Measurements from ENCODE around the gene TAX1BP3. TPM values are rescaled to one million over a fixed set of nuclear protein-coding genes. Genes with fewer than 3 reads are reported as not detected.

TAX1BP3 gene
- total and polyA plus RNA-seq, 2 of the 13 experiments (the other 11 are each of a cell fraction or from before 2014, with no cell fraction given), result 16.7 to 45.1 TPM

DNA sequence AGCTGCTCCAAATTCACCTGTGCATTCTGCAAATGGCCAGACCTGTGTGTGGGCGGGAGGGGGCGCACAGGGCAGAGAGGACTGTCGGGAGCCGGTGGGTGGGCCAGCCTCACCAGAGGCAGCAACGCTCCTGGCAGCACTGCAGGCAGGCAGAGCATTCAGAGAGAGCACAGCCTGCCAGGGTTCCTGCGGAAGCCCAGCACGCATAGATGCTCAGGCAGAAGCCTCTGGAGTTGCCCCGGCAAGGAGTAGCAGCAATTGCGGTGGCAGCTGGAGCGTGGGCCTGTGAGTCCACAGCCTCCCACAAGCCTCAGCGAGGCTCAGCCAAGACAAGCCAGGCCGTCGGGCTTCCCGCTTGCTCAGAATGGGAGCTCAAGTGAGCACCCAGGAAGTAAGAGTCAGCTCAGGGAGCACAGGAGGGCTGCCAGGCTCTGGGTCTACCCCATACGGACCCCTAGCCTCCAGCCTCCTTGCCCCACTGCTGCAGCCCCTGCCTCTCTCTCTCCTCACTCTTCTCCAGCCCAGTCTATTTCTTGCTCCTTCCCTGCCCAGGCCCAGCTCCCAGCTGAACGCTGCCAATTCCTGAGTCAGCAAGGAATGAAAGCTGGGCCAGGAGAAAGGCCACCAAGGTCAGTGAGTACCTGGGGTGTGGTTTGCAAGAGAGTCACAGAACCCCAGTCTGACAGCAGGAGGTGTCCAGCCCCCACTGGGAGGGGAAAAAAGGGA, 9.9 kb upstream of the TAX1BP3 start (continued):
- peak; percentile 42 for TF ChIP-seq SAP130 (CRISPR knock-in tag; IDR thresholded peaks at IDR 0.05; ENCODE audit: low read depth)
- TF ChIP-seq RORA (CRISPR knock-in tag; IDR thresholded peaks at IDR 0.05), result no peak
- TF ChIP-seq CREM (IDR thresholded peaks at IDR 0.05), result no peak
- no peak for TF ChIP-seq CREM (CRISPR knock-in tag; IDR thresholded peaks at IDR 0.05)
- TF ChIP-seq ZNF749 (CRISPR knock-in tag; IDR thresholded peaks at IDR 0.05; ENCODE audit: borderline replicate concordance), result no peak
- TF ChIP-seq ZNF75D (CRISPR knock-in tag; IDR thresholded peaks at IDR 0.05; ENCODE audit: borderline replicate concordance), result no peak
- peak; percentile 91 for TF ChIP-seq ZNF263 (CRISPR knock-in tag; IDR thresholded peaks at IDR 0.05)
- TF ChIP-seq, protein P1, sequence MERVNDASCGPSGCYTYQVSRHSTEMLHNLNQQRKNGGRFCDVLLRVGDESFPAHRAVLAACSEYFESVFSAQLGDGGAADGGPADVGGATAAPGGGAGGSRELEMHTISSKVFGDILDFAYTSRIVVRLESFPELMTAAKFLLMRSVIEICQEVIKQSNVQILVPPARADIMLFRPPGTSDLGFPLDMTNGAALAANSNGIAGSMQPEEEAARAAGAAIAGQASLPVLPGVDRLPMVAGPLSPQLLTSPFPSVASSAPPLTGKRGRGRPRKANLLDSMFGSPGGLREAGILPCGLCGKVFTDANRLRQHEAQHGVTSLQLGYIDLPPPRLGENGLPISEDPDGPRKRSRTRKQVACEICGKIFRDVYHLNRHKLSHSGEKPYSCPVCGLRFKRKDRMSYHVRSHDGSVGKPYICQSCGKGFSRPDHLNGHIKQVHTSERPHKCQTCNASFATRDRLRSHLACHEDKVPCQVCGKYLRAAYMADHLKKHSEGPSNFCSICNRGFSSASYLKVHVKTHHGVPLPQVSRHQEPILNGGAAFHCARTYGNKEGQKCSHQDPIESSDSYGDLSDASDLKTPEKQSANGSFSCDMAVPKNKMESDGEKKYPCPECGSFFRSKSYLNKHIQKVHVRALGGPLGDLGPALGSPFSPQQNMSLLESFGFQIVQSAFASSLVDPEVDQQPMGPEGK (CRISPR knock-in tag; IDR thresholded peaks at IDR 0.05), result peak; percentile 63; the same call in 1 of the 2 replicates
- TF ChIP-seq ZNF687 (CRISPR knock-in tag; IDR thresholded peaks at IDR 0.05), result peak; percentile 92
- 0 out of 2 replicates have a peak, but pooled peaks have one; percentile 40 for TF ChIP-seq MAFG (CRISPR knock-in tag; IDR thresholded peaks at IDR 0.05)
- TF ChIP-seq ATF4 (CRISPR knock-in tag; IDR thresholded peaks at IDR 0.05), result no peak
- TF ChIP-seq AGO1 (IDR thresholded peaks at IDR 0.05; ENCODE audit: low read depth, low read length, poor library complexity, severe bottlenecking), result no peak
- TF ChIP-seq ARID5B (CRISPR knock-in tag; IDR thresholded peaks at IDR 0.05), result 0 out of 2 replicates have a peak, but pooled peaks have one; percentile 9
- 0 out of 2 replicates have a peak, but pooled peaks have one; percentile 35 for TF ChIP-seq ZMYM3 (CRISPR knock-in tag; IDR thresholded peaks at IDR 0.05)
- no peak for TF ChIP-seq ZNF234 (CRISPR knock-in tag; conservative IDR thresholded peaks at IDR 0.05)
